ENCODE measurements around the gene WDR45. TPM values are rescaled to one million over a fixed set of nuclear protein-coding genes. Genes with fewer than 3 reads are reported as not detected.

Gene WDR45
- total RNA-seq, 1 experiment from 2014 or later: 31.5 TPM

- no peak overlapping the region for H2BK5ac ChIP-seq (ENCODE audit: insufficient read length, low read length)
- Mint-ChIP-seq H3K27ac (no peak overlapping the region), H3K4me1 (no peaks in the 10 kb centered on the region), H3K36me3 (ENCODE audit: insufficient read depth in 1 of 3, low read depth in 3 of 3) (peaks cover 32 to 60% (median 53%) of the 10 kb centered on the region in 3 experiments), H3K4me3 (no peak overlapping the region), H3K27me3 (ENCODE audit: low read depth) (no peaks in the 10 kb centered on the region; the same call in 1 of the 2 replicates), H3K9me3 (peaks cover 70 to 74% of the 10 kb centered on the region in 2 experiments)
- no peak overlapping the region for H4K91ac ChIP-seq (ENCODE audit: insufficient read length, low read depth, low read length)
- H2BK15ac ChIP-seq (ENCODE audit: low read depth, low read length): no peak overlapping the region
- no peak overlapping the region for H3K56ac ChIP-seq (ENCODE audit: insufficient read length, low read depth, low read length)
- no peaks in the 10 kb centered on the region for H3K4me1 ChIP-seq (ENCODE audit: insufficient read depth, low read length)
- no peak overlapping the region for H2BK12ac ChIP-seq (ENCODE audit: insufficient read length, low read depth, low read length)
- H2AFZ ChIP-seq (ENCODE audit: low read length): no peak overlapping the region
- WGBS (ENCODE audit: extremely low coverage, insufficient read length, low lambda C conversion rate): no CpG with 5 or more reads among the region's 5 CpGs
- TF ChIP-seq CTCF (conservative IDR thresholded peaks at IDR 0.05): no peak
- H3T11ph ChIP-seq (ENCODE audit: low read length): no peak overlapping the region
- no peaks in the 10 kb centered on the region for H3K23me2 ChIP-seq (ENCODE audit: insufficient read length, low read depth, low read length, poor library complexity, severe bottlenecking)
- no peaks in the 10 kb centered on the region for H3K79me2 ChIP-seq (ENCODE audit: insufficient read depth, low read length)
- no peaks in the 10 kb centered on the region for H3K79me1 ChIP-seq (ENCODE audit: insufficient read depth, low read depth, low read length, poor library complexity, severe bottlenecking)
- no peak overlapping the region for H4K5ac ChIP-seq (ENCODE audit: insufficient read length, low read depth, low read length)
- H4K8ac ChIP-seq (replicated peaks; ENCODE audit: insufficient read length, low read depth, low read length): no peak overlapping the region
- H2BK20ac ChIP-seq (ENCODE audit: low read depth, low read length, poor library complexity, severe bottlenecking): no peak overlapping the region
- peaks cover 7% of the 10 kb centered on the region for H3K9me3 ChIP-seq (ENCODE audit: control insufficient read depth, low read depth, low read length)
- DNase-seq: no peak
- H3K14ac ChIP-seq (ENCODE audit: insufficient read depth, low read length): no peak overlapping the region
- H3K23ac ChIP-seq (ENCODE audit: insufficient read length, low read depth, low read length): no peak overlapping the region
- no peak overlapping the region for H2BK120ac ChIP-seq (ENCODE audit: low read depth, low read length, poor library complexity, severe bottlenecking)
- no peak overlapping the region for H3K27ac ChIP-seq (ENCODE audit: insufficient read length, low read depth, low read length)
- H2AK5ac ChIP-seq (ENCODE audit: insufficient read length, low read length): no peak overlapping the region
- no peak overlapping the region for H3K4ac ChIP-seq (ENCODE audit: low read depth, low read length)
- H3K4me2 ChIP-seq (ENCODE audit: insufficient read depth, insufficient read length, low read length): no peak overlapping the region
- no peaks in the 10 kb centered on the region for H4K20me1 ChIP-seq (ENCODE audit: control insufficient read depth, insufficient read depth, insufficient read length)
- H3K9ac ChIP-seq (ENCODE audit: extremely low read depth, insufficient read length, low read length): no peak overlapping the region
- no peaks in the 10 kb centered on the region for H3K27me3 ChIP-seq (ENCODE audit: insufficient read depth, low read length)
- no peak overlapping the region for H3K18ac ChIP-seq (ENCODE audit: insufficient read length, low read depth, low read length)
Observed at GRCh38 chrX:49116716-49117115, 37.0 kb upstream of the WDR45 start.

Data from H9 (cell line).